ENCODE results near the gene KRT75. TPM values are rescaled to one million over a fixed set of nuclear protein-coding genes. Genes with fewer than 3 reads are reported as not detected.
A peak's percentile ranks its signal among the peaks of the same experiment; 100 is the strongest.

KRT75 gene
- total and polyA plus RNA-seq, 8 donors: not detected

DNA sequence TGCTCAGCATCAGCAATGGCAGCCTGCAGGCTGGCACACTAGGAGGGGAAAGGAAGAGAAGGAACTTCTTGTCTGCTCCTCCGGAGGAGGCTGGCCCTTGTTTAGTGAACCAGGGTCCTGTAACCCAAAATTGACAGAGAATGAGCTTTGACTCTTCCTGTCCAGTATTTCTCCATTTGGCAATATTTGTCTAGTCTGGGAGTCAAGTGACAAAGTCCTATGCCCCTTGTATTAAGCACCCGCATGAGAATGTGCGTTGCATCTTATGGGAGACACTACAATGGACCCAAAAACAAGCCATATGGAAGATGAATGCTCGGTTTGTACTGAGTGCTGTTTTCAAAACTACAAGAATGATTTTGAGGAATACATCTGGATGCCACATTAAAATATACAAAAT is 35.7 kb upstream of the KRT75 start:
- H3K27ac ChIP-seq: no peak overlapping the region
- TF ChIP-seq, protein P1, sequence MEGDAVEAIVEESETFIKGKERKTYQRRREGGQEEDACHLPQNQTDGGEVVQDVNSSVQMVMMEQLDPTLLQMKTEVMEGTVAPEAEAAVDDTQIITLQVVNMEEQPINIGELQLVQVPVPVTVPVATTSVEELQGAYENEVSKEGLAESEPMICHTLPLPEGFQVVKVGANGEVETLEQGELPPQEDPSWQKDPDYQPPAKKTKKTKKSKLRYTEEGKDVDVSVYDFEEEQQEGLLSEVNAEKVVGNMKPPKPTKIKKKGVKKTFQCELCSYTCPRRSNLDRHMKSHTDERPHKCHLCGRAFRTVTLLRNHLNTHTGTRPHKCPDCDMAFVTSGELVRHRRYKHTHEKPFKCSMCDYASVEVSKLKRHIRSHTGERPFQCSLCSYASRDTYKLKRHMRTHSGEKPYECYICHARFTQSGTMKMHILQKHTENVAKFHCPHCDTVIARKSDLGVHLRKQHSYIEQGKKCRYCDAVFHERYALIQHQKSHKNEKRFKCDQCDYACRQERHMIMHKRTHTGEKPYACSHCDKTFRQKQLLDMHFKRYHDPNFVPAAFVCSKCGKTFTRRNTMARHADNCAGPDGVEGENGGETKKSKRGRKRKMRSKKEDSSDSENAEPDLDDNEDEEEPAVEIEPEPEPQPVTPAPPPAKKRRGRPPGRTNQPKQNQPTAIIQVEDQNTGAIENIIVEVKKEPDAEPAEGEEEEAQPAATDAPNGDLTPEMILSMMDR (IDR thresholded peaks at IDR 0.05): no peak
- no peak for DNase-seq
- no peaks in the 10 kb centered on the region for H3K36me3 ChIP-seq
- no peak for FAIRE-seq
- H3K9me3 ChIP-seq: no peaks in the 10 kb centered on the region
- H3K27me3 ChIP-seq: no peaks in the 10 kb centered on the region
- intact Hi-C loops (cut with DNase I): no loop called here
- H3K4me3 ChIP-seq: no peak overlapping the region
- WGBS, 2 donors: 58 to 65% methylated on average over 4 of the region's 4 CpGs
- no peak for ATAC-seq
- no peaks in the 10 kb centered on the region for H3K4me1 ChIP-seq

DNA sequence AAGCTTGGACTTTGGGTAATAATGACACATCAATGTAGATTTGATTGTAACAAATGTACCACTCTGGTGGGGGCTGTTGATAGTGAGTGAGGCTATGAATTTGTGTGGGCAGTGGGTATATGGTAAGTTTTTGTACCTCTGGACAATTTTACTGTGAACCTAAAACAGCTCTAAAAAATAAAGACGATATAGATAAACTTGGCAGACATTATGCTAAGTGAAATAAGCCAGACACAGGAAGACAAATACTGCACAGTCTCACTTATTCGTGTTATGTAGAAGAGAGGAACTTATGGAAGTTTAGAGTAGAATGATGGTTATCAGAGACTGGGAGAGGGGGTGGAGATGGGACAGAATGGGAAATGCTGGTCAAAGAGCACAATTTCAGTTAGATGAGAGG is 30.7 kb upstream of the KRT75 start:
- no peaks in the 10 kb centered on the region for H3K36me3 ChIP-seq
- H3K27me3 ChIP-seq: peaks cover 0 to 6% (median 0%) of the 10 kb centered on the region in 4 donors
- FAIRE-seq: no peak
- TF ChIP-seq, protein P1 (IDR thresholded peaks at IDR 0.05): no peak
- H3K4me1 ChIP-seq: no peaks in the 10 kb centered on the region
- H3K27ac ChIP-seq: no peak overlapping the region
- intact Hi-C loops (cut with DNase I): no loop called here
- no peak for ATAC-seq
- no peaks in the 10 kb centered on the region for H3K9me3 ChIP-seq
- H3K4me3 ChIP-seq: no peak overlapping the region
- 43 to 57% methylated on average over 2 of the region's 2 CpGs for WGBS, 2 donors
- no peak for DNase-seq

DNA sequence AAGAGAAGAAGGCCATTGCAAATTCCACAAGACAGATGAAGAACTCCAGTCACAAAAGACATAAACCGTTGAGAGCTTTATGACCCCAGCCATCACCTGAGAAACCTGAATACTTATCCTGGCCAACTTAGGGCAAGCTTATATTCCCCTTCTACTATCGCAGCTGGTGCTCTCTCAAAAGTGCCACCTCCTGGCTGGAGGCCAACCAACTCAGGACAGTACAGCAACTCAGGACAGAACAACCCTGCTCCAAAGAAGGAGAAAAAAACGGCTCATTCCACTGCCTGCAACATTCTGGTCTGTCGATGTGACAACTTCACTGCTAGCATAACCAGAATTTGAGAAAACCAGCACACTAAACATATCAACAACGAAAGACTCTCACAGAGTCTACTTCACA is 27.5 kb upstream of the KRT75 start:
- FAIRE-seq: no peak
- no peaks in the 10 kb centered on the region for H3K4me1 ChIP-seq
- 41 to 46% methylated on average over 5 of the region's 5 CpGs for WGBS, 2 donors
- H3K9me3 ChIP-seq: no peaks in the 10 kb centered on the region
- no peak overlapping the region for H3K4me3 ChIP-seq
- H3K27me3 ChIP-seq: peaks cover 0 to 6% (median 0%) of the 10 kb centered on the region in 4 donors
- DNase-seq: peak in 1 of 6 donors; percentile 30
- TF ChIP-seq, protein P1 (IDR thresholded peaks at IDR 0.05): no peak
- H3K27ac ChIP-seq: no peak overlapping the region
- intact Hi-C loops (cut with DNase I): no loop called here
- H3K36me3 ChIP-seq: no peaks in the 10 kb centered on the region
- ATAC-seq: no peak

DNA sequence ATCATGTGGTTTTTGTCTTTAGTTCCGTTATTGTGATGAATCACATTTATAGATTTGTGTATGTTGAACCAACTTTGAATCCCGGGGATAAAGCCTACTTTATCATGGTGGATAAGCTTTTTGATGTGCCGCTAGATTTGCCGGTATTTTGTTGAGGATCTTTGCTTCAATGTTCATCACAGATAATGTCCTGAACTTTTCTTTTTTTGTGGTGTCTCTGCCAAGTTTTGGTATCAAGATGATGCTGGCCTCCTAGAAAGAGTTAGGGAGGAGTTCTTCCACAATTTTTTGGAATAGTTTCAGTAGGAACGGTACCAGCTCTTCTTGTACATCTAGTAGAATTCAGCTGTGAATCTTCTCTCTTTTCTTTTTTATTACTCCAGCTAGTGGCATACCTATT is 24.7 kb upstream of the KRT75 start:
- Histone ChIP-seq H3K9me3 (no peaks in the 10 kb centered on the region), H3K36me3 (no peaks in the 10 kb centered on the region), H3K27ac (no peak overlapping the region), H3K4me3 (no peak overlapping the region), H3K4me1 (no peaks in the 10 kb centered on the region), H3K27me3 (peaks cover 0 to 6% (median 0%) of the 10 kb centered on the region in 4 donors)
- DNase-seq (no peak), FAIRE-seq (no peak), ATAC-seq (no peak)
- intact Hi-C loops (cut with DNase I): no loop called here
- 82% methylated on average over 5 of the region's 5 CpGs for WGBS, 2 donors
- TF ChIP-seq, protein P1 (IDR thresholded peaks at IDR 0.05): no peak

DNA sequence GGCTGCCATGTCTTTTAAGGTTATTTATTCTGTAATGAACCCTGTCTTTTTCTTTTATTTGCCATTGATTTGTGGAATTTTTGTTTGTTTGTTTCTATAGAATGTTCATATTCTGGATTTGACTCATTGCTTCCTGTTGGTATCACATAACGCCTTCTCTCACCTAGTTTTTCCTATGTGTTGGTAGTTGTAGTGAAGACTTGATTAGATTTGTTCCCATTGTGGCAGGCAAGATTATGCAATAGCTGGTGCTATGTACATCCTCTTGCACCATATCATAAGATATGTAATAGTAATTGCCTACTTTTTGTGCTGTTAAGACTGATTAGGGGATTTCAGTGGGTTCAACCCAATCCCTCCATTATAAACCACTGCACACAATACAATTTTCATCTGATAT is 21.6 kb upstream of the KRT75 start:
- Histone ChIP-seq H3K4me3 (no peak overlapping the region), H3K9me3 (no peaks in the 10 kb centered on the region), H3K27ac (no peak overlapping the region), H3K4me1 (no peaks in the 10 kb centered on the region), H3K27me3 (peaks cover 0 to 6% (median 0%) of the 10 kb centered on the region in 4 donors), H3K36me3 (no peaks in the 10 kb centered on the region)
- 80 to 85% methylated on average over 1 of the region's 1 CpG for WGBS, 2 donors
- TF ChIP-seq, protein P1 (IDR thresholded peaks at IDR 0.05): no peak
- no peak for DNase-seq
- intact Hi-C loops (cut with DNase I): no loop called here
- no peak for FAIRE-seq
- no peak for ATAC-seq

Data from pancreas (tissue), 10 donors.